ENCODE results near the gene MUS81. TPM values are rescaled to one million over a fixed set of nuclear protein-coding genes. Genes with fewer than 3 reads are reported as not detected.

The MUS81 gene
- total and polyA plus RNA-seq, 2 of the 13 experiments (the other 11 are each of a cell fraction or from before 2014, with no cell fraction given), result 25.6 to 30.2 TPM

- TF ChIP-seq AFF4 (CRISPR knock-in tag; IDR thresholded peaks at IDR 0.05), result no peak
- TF ChIP-seq ADNP (CRISPR knock-in tag; IDR thresholded peaks at IDR 0.05), result peak; percentile 96
- TF ChIP-seq ATRX (CRISPR knock-in tag; IDR thresholded peaks at IDR 0.05; ENCODE audit: borderline replicate concordance), result no peak
- TF ChIP-seq, protein P1, sequence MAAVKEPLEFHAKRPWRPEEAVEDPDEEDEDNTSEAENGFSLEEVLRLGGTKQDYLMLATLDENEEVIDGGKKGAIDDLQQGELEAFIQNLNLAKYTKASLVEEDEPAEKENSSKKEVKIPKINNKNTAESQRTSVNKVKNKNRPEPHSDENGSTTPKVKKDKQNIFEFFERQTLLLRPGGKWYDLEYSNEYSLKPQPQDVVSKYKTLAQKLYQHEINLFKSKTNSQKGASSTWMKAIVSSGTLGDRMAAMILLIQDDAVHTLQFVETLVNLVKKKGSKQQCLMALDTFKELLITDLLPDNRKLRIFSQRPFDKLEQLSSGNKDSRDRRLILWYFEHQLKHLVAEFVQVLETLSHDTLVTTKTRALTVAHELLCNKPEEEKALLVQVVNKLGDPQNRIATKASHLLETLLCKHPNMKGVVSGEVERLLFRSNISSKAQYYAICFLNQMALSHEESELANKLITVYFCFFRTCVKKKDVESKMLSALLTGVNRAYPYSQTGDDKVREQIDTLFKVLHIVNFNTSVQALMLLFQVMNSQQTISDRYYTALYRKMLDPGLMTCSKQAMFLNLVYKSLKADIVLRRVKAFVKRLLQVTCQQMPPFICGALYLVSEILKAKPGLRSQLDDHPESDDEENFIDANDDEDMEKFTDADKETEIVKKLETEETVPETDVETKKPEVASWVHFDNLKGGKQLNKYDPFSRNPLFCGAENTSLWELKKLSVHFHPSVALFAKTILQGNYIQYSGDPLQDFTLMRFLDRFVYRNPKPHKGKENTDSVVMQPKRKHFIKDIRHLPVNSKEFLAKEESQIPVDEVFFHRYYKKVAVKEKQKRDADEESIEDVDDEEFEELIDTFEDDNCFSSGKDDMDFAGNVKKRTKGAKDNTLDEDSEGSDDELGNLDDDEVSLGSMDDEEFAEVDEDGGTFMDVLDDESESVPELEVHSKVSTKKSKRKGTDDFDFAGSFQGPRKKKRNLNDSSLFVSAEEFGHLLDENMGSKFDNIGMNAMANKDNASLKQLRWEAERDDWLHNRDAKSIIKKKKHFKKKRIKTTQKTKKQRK (IDR thresholded peaks at IDR 0.05; ENCODE audit: low read length), result no peak
- TF ChIP-seq ZMYM3 (CRISPR knock-in tag; IDR thresholded peaks at IDR 0.05), result peak; percentile 91
- no peak for TF ChIP-seq NCOA1 (CRISPR knock-in tag; IDR thresholded peaks at IDR 0.05)
- TF ChIP-seq ZNF260 (CRISPR knock-in tag; IDR thresholded peaks at IDR 0.05; ENCODE audit: borderline replicate concordance, low read depth), result no peak
- 0 out of 2 replicates have a peak, but pooled peaks have one; percentile 24 for TF ChIP-seq ARID3A (IDR thresholded peaks at IDR 0.05; ENCODE audit: low read depth, low read length)
- TF ChIP-seq ZBTB10 (CRISPR knock-in tag; IDR thresholded peaks at IDR 0.05; ENCODE audit: borderline replicate concordance), result no peak
- TF ChIP-seq, protein P2, sequence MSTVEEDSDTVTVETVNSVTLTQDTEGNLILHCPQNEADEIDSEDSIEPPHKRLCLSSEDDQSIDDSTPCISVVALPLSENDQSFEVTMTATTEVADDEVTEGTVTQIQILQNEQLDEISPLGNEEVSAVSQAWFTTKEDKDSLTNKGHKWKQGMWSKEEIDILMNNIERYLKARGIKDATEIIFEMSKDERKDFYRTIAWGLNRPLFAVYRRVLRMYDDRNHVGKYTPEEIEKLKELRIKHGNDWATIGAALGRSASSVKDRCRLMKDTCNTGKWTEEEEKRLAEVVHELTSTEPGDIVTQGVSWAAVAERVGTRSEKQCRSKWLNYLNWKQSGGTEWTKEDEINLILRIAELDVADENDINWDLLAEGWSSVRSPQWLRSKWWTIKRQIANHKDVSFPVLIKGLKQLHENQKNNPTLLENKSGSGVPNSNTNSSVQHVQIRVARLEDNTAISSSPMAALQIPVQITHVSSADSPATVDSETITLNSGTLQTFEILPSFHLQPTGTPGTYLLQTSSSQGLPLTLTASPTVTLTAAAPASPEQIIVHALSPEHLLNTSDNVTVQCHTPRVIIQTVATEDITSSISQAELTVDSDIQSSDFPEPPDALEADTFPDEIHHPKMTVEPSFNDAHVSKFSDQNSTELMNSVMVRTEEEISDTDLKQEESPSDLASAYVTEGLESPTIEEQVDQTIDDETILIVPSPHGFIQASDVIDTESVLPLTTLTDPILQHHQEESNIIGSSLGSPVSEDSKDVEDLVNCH (CRISPR knock-in tag; IDR thresholded peaks at IDR 0.05), result no peak
- TF ChIP-seq, protein P3, sequence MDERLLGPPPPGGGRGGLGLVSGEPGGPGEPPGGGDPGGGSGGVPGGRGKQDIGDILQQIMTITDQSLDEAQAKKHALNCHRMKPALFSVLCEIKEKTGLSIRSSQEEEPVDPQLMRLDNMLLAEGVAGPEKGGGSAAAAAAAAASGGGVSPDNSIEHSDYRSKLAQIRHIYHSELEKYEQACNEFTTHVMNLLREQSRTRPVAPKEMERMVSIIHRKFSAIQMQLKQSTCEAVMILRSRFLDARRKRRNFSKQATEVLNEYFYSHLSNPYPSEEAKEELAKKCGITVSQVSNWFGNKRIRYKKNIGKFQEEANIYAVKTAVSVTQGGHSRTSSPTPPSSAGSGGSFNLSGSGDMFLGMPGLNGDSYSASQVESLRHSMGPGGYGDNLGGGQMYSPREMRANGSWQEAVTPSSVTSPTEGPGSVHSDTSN (CRISPR knock-in tag; IDR thresholded peaks at IDR 0.05), result no peak
These were observed 42.2 kb upstream of the MUS81 start (continued) for GRCh38 chr11:65817835-65818680.

Measured in HepG2 (cell line).